Forelimb muscle (tissue), 1 donor: Measurements from ENCODE around the gene NCBP1. TPM values are rescaled to one million over a fixed set of nuclear protein-coding genes. Genes with fewer than 3 reads are reported as not detected.
A peak's percentile ranks its signal among the peaks of the same experiment; 100 is the strongest.
"Not testable (repeated sequence)": the region's sequence is repeated elsewhere in the genome, so short reads cannot be mapped to it uniquely, and the experiment has no call there.

Source experiments
- DNase-seq: peaks from one replicate; pipeline ENCODE4 v3.0.0-alpha.2; 2013; ENCODE audit warnings: low read depth
- polyA plus RNA-seq: library from polyadenylated mRNA; unstranded; fragments of 120-200 nt; gene quantifications from one replicate; pipeline ENCODE4 v1.2.1, GENCODE V29; 2013; ENCODE audit not compliant: insufficient read length

NCBP1 gene
- 33.0 TPM for polyA plus RNA-seq

- peak; percentile 91 for DNase-seq
Observed at GRCh38 chr9:97632985-97633858, at the start of gene NCBP1, which contains the start of gene TSTD2. Gene NCBP1, plus strand, starts transcription at chr9:97633821. Its CDS starts 61 bp downstream, at chr9:97633882. Gene TSTD2, minus strand, starts transcription at chr9:97633368. Its CDS starts 5,806 bp downstream, at chr9:97627562.

- not testable (repeated sequence) for DNase-seq
Observed at GRCh38 chr9:97584778-97585177, 48.8 kb upstream of the NCBP1 start.

GRCh38 chr9:97586909-97587308 lies 46.7 kb upstream of the NCBP1 start:
- not testable (repeated sequence) for DNase-seq

- DNase-seq: no peak
Observed at GRCh38 chr9:97591535-97591934, 42.1 kb upstream of the NCBP1 start.

- no peak for DNase-seq
Observed at GRCh38 chr9:97592126-97592525, 41.5 kb upstream of the NCBP1 start.

- DNase-seq: no peak
Observed at GRCh38 chr9:97593960-97594359, 39.7 kb upstream of the NCBP1 start.

GRCh38 chr9:97594381-97594921 lies 39.2 kb upstream of the NCBP1 start:
- DNase-seq: no peak

GRCh38 chr9:97596906-97597305 lies 36.7 kb upstream of the NCBP1 start:
- DNase-seq: no peak

GRCh38 chr9:97598461-97599288 lies 34.9 kb upstream of the NCBP1 start:
- DNase-seq: peak; percentile 45

- DNase-seq: no peak
Observed at GRCh38 chr9:97599314-97599846, 34.2 kb upstream of the NCBP1 start.

- DNase-seq: no peak
Observed at GRCh38 chr9:97600531-97601227, 32.9 kb upstream of the NCBP1 start.

GRCh38 chr9:97601228-97601898 lies 32.3 kb upstream of the NCBP1 start:
- DNase-seq: no peak

GRCh38 chr9:97602430-97602829 lies 31.2 kb upstream of the NCBP1 start:
- DNase-seq: no peak

GRCh38 chr9:97604901-97605645 lies 28.5 kb upstream of the NCBP1 start:
- no peak for DNase-seq

GRCh38 chr9:97615439-97616072 lies 18.1 kb upstream of the NCBP1 start:
- DNase-seq: no peak

GRCh38 chr9:97617939-97618416 lies 15.6 kb upstream of the NCBP1 start:
- DNase-seq: no peak

GRCh38 chr9:97620063-97620462 lies 13.6 kb upstream of the NCBP1 start:
- not testable (repeated sequence) for DNase-seq

- not testable (repeated sequence) for DNase-seq
Observed at GRCh38 chr9:97622483-97622882, 11.1 kb upstream of the NCBP1 start.

GRCh38 chr9:97623946-97624345 lies 9.7 kb upstream of the NCBP1 start:
- no peak for DNase-seq
